Suprapubic skin (tissue), 4 donors: ENCODE measurements around the gene FNBP1L. TPM values are rescaled to one million over a fixed set of nuclear protein-coding genes. Genes with fewer than 3 reads are reported as not detected.

Experiments
- DNase-seq, 2 donors: peaks; one replicate each; pipeline ENCODE4 v3.0.0-alpha.2; 2019; ENCODE audit warnings: low spot score in 2 of 2
- H3K27ac ChIP-seq: fragments of 200-600 bp; sonication (generic); one replicate; pipeline ENCODE4 v1.5.1; 2019
- H3K27me3 ChIP-seq: fragments of 200-600 bp; sonication (generic); one replicate; pipeline ENCODE4 v1.5.1; 2019
- H3K36me3 ChIP-seq: fragments of 200-600 bp; sonication (generic); one replicate; pipeline ENCODE4 v1.5.1; 2019
- H3K4me1 ChIP-seq: fragments of 200-600 bp; sonication (generic); one replicate; pipeline ENCODE4 v1.5.1; 2019
- H3K4me3 ChIP-seq: fragments of 200-600 bp; sonication (generic); one replicate; pipeline ENCODE4 v1.5.1; 2019; ENCODE audit warnings: mild to moderate bottlenecking
- H3K9me3 ChIP-seq: fragments of 200-600 bp; sonication (generic); one replicate; pipeline ENCODE4 v1.5.1; 2019
- EP300 ChIP-seq: sonication (generic); formaldehyde crosslinking; IDR thresholded peaks from one replicate; pipeline ENCODE4 v1.6.1; 2017; ENCODE audit warnings: antibody characterized with exemption
- POLR2A ChIP-seq, 2 donors: fragments of 450-650 bp; IDR thresholded peaks; one replicate each; pipeline ENCODE4 v1.6.1; 2017; ENCODE audit warnings: antibody characterized with exemption in 2 of 2, mild to moderate bottlenecking in 2 of 2, moderate library complexity in 2 of 2
- POLR2AphosphoS5 ChIP-seq, 3 donors: sonication (generic); formaldehyde crosslinking; IDR thresholded peaks; one replicate each; pipeline ENCODE4 v1.6.1; 2017; ENCODE audit warnings: antibody characterized with exemption in 3 of 3
- WGBS: methylation state at CpG from one replicate; pipeline ENCODE4 v1.1.5; 2018; 5-methylcytosine and 5-hydroxymethylcytosine counted together
- total RNA-seq, 4 donors: library from RNA; depleted of rRNA; stranded (reverse); fragments of >200 nt; gene quantifications; one replicate each; pipeline ENCODE4 v1.1.0, GENCODE V29; 2016
- TF ChIP-seq, protein P1 (sequence below), 2 donors: fragments of 200-600 bp in 1 of 2; fragments of 450-650 bp in 1 of 2; sonication (generic) in 1 of 2; IDR thresholded peaks; one replicate each; pipeline ENCODE4 v1.5.1; 2016 to 2019; ENCODE audit warnings: antibody characterized with exemption in 2 of 2, mild to moderate bottlenecking in 1 of 2, moderate library complexity in 1 of 2

Gene FNBP1L
- total RNA-seq, 4 donors from 2014 or later: 18.6 to 60.8 (median 25.2) TPM

GRCh38 chr1:93483200-93483599 is 35.3 kb downstream of the FNBP1L start:
- no peaks in the 10 kb centered on the region for H3K27me3 ChIP-seq
- DNase-seq: no peak
- WGBS: 89% methylated on average over 3 of the region's 3 CpGs
- peaks cover 10% of the 10 kb centered on the region for H3K9me3 ChIP-seq
- H3K27ac ChIP-seq: no peak overlapping the region
- H3K4me1 ChIP-seq: no peaks in the 10 kb centered on the region
- TF ChIP-seq, protein P1, sequence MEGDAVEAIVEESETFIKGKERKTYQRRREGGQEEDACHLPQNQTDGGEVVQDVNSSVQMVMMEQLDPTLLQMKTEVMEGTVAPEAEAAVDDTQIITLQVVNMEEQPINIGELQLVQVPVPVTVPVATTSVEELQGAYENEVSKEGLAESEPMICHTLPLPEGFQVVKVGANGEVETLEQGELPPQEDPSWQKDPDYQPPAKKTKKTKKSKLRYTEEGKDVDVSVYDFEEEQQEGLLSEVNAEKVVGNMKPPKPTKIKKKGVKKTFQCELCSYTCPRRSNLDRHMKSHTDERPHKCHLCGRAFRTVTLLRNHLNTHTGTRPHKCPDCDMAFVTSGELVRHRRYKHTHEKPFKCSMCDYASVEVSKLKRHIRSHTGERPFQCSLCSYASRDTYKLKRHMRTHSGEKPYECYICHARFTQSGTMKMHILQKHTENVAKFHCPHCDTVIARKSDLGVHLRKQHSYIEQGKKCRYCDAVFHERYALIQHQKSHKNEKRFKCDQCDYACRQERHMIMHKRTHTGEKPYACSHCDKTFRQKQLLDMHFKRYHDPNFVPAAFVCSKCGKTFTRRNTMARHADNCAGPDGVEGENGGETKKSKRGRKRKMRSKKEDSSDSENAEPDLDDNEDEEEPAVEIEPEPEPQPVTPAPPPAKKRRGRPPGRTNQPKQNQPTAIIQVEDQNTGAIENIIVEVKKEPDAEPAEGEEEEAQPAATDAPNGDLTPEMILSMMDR (IDR thresholded peaks at IDR 0.05): no peak
- TF ChIP-seq POLR2A (IDR thresholded peaks at IDR 0.05): no peak
- TF ChIP-seq POLR2AphosphoS5 (IDR thresholded peaks at IDR 0.05): no peak
- TF ChIP-seq EP300: no peak
- H3K4me3 ChIP-seq: no peak overlapping the region
- H3K36me3 ChIP-seq: no peaks in the 10 kb centered on the region

DNA sequence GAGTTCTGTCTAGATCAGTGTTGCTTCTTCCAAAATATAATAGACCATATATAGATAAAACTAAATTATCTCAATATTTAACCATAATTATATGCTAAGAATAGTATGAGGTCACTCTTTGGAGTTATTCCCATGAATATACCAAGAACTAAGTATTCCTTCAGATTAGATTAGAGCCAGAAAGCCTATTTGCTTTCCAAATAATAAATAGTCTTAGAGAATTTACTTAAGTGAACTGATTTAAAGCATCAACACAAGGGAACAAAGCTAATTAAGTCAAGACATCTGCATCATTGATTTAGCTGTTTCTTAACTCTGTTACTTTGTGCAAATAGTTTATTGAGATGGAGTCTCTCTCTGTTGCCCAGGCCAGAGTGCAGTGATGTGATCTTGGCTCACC is 35.7 kb downstream of the FNBP1L start:
- no peak for DNase-seq
- Histone ChIP-seq H3K27me3 (no peaks in the 10 kb centered on the region), H3K4me1 (no peaks in the 10 kb centered on the region), H3K27ac (no peak overlapping the region), H3K9me3 (peaks cover 10% of the 10 kb centered on the region), H3K4me3 (no peak overlapping the region), H3K36me3 (no peaks in the 10 kb centered on the region)
- no peak for TF ChIP-seq EP300
- TF ChIP-seq POLR2AphosphoS5 (IDR thresholded peaks at IDR 0.05): no peak
- no peak for TF ChIP-seq POLR2A (IDR thresholded peaks at IDR 0.05)
- TF ChIP-seq, protein P1 (IDR thresholded peaks at IDR 0.05): no peak

- DNase-seq: no peak
- no peak overlapping the region for H3K27ac ChIP-seq
- no peaks in the 10 kb centered on the region for H3K36me3 ChIP-seq
- H3K4me1 ChIP-seq: peaks cover 9% of the 10 kb centered on the region
- 89% methylated on average over 2 of the region's 2 CpGs for WGBS
- no peaks in the 10 kb centered on the region for H3K9me3 ChIP-seq
- no peak overlapping the region for H3K4me3 ChIP-seq
- H3K27me3 ChIP-seq: no peaks in the 10 kb centered on the region
- TF ChIP-seq POLR2A (IDR thresholded peaks at IDR 0.05) (no peak), POLR2AphosphoS5 (IDR thresholded peaks at IDR 0.05) (no peak), EP300 (no peak)
- TF ChIP-seq, protein P1 (IDR thresholded peaks at IDR 0.05): no peak
Measured at GRCh38 chr1:93488207-93488606, 40.3 kb downstream of the FNBP1L start.

DNA sequence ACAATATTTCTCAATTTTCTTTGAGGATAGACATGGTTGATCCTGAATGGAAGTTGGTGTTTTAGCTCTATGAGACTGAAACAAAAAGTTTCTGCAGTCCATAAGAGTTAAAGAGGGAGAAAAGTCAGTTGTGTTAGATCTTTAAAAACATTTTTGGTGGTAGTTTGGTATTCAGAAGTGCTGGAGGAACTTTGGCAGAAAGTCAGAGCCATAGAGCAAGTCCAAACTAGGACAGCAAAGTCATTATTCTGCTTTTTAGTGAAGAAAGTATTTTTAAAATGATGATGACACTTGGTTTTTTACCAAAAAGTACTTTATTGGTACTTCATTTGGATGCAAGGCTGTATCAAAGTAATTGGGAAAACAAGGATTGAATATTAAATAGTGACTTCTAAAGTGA is 41.8 kb downstream of the FNBP1L start:
- DNase-seq: no peak
- H3K4me3 ChIP-seq: no peak overlapping the region
- no peaks in the 10 kb centered on the region for H3K9me3 ChIP-seq
- H3K27ac ChIP-seq: no peak overlapping the region
- H3K27me3 ChIP-seq: no peaks in the 10 kb centered on the region
- no peaks in the 10 kb centered on the region for H3K36me3 ChIP-seq
- H3K4me1 ChIP-seq: peaks cover 9% of the 10 kb centered on the region
- TF ChIP-seq POLR2AphosphoS5 (IDR thresholded peaks at IDR 0.05): no peak

DNA sequence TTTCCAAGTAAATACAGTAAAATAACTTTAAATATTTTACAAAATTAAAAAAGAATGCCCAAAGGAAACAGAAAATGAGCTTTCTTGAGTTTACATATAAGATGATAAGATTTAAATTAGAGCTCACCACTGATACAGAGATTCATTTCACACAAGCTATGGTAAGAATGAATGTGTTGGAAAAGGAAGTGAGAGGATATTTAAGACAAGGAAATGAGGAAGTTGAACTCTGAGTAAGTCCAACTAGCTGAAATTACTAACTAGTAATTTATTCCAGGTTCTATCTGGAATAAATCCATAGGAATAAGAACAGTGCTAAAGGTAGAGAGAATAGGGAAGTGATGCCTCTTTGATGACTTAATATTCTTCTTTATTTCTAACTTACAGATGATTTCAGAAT is 42.4 kb downstream of the FNBP1L start:
- H3K9me3 ChIP-seq: no peaks in the 10 kb centered on the region
- TF ChIP-seq POLR2AphosphoS5 (IDR thresholded peaks at IDR 0.05) (no peak), EP300 (no peak), POLR2A (IDR thresholded peaks at IDR 0.05) (no peak)
- TF ChIP-seq, protein P1 (IDR thresholded peaks at IDR 0.05): no peak
- H3K36me3 ChIP-seq: no peaks in the 10 kb centered on the region
- DNase-seq: no peak
- H3K27me3 ChIP-seq: no peaks in the 10 kb centered on the region
- no peak overlapping the region for H3K27ac ChIP-seq
- H3K4me3 ChIP-seq: no peak overlapping the region
- H3K4me1 ChIP-seq: peaks cover 9% of the 10 kb centered on the region

DNA sequence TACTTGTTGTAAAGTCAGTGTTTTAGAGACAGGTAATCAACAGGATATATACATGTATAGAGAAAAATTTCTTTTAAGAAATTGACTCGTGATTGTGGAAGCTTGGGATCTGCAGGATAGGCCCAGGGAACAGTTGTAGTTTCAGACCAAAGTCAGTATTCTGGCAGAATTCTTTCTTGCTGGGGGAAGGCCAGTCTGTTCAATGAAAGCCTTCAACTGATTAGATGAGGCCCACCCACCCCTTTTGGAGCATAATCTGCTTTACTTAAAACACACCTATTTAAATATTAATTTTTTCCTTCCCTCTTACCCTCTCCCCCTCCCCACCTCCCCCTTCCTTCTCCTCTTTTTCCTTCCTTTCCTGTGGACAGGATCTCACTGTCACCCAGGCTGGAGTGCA is 48.0 kb downstream of the FNBP1L start:
- WGBS: 83% methylated on average over 1 of the region's 1 CpG
- H3K36me3 ChIP-seq: no peaks in the 10 kb centered on the region
- H3K9me3 ChIP-seq: no peaks in the 10 kb centered on the region
- TF ChIP-seq POLR2AphosphoS5 (IDR thresholded peaks at IDR 0.05) (no peak), POLR2A (IDR thresholded peaks at IDR 0.05) (no peak), EP300 (no peak)
- TF ChIP-seq, protein P1 (IDR thresholded peaks at IDR 0.05): no peak
- H3K4me1 ChIP-seq: no peaks in the 10 kb centered on the region
- H3K27me3 ChIP-seq: no peaks in the 10 kb centered on the region
- no peak for DNase-seq
- H3K4me3 ChIP-seq: no peak overlapping the region
- H3K27ac ChIP-seq: no peak overlapping the region
